ENCODE data around the gene CCR5AS.

CCR5AS gene

DNA sequence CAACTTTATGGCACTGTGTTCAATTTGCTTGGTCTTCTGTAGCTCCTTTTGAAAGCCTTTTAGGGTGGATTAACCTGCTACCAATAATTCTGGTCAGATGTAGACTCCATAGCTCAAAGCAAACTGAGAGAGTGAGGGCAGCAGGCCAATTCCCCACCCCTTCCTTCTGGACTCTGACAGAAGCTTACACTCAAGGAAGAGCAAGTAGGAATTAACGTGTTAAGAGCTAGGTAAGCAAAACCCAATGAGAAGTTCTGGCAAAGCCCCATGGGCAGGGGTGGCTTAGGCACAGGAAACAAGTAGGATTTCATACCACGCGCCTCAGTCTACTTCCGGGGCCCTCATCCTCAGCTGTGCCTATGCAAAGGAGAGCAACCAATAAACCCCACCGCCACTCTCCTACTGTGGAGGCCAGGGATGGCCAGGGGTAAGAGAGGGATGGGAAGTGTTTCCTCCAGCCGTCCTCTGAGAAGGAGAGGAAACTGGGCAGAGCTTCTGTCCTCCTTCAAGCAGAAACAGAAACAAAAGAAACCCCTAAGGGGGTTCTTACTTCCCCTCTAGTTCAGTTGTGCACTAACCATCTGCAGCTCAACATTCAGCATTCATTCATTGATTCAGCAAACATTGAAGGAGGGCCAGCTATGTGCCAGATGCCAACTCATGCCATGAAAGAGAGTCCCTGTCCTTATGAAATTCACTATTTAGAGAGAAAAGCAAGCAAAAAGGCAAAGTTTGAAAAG, 23.5 kb downstream of the CCR5AS start:
- DNase-seq (ENCODE audit: extremely low read depth in 1 of 2, low read depth in 1 of 2) = no peak

DNA sequence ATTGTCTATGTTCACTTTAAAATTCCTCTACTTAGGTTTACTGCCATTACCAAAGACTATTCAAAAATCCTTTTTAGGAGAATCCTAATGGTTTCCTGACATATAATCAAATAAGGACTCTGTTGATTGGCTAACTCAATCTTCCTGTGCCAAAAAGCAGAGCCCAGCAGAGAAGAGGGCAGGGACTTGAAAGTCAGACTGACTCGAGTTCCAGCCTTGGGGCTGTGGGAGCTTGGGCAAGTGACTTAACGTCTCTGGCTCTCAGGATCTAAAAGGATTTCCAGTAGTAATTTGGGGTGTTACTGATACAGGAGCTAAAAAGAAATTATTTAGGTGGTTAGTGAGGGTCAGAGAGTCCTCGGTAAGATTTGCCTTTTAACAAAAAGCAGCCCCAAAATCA, 25.2 kb downstream of the CCR5AS start:
- no peak for DNase-seq (ENCODE audit: extremely low read depth in 1 of 2, low read depth in 1 of 2)

DNA sequence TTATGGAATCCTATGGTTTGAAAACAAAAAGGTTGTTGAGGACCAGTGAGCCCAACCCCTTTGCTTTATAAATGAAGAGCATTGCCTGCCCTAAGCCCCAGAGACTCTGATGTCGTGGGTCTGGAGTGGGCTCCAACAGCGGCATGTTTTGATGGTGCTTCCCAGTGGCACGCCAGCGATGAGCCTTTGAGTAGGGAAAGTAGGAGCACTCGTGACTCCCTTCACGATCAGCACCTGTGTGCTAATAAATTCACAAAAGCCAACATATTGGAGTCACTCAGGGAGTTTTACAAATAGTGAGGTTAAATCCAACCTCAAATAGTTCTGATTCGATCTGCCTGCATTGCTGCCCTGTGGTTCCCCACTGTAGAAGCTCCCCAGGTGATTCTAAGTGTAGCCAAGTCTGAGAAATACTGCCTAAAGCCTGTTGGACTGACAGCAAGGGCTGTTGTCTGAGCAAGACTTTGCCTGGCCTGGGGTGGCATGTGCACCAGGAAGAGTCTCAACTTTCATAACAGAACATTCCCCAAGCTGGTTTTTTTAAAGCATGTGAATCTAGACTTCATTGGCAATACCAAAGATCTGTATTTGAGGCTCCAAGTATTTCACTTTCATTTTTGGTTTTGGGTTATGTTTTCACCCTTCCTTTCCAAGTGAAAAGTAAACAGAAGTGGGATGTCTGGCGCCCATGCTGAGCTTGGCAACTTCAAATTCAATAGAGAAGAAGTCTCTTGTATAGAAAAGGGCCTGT, 26.2 kb downstream of the CCR5AS start:
- DNase-seq (ENCODE audit: extremely low read depth in 1 of 2, low read depth in 1 of 2) = no peak

DNA sequence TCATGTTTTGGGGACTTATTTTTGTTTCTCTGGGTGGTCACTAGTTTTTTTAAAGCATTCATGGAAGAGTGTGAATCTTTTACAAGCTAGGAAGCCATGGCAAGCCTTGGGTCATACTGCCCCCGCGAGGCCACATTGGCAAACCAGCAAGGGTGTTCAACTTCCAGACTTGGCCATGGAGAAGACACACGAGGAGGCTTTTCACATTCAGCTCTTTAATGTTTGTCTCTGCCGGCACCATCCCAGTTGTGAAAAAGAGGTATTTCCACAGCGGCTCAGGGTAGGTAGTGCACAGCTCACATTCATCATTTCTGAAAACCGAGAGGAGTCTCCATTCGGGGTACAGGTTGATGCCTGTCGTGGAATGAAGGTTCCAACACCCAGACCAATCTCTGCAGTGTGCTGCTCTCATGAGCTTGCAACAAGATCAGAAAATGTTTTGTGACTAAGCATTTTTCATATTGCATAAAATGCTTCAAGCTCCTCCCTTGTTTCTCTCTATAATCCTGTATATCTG, 28.4 kb downstream of the CCR5AS start:
- DNase-seq (ENCODE audit: extremely low read depth in 1 of 2, low read depth in 1 of 2) = peak; percentile 47 to 50

DNA sequence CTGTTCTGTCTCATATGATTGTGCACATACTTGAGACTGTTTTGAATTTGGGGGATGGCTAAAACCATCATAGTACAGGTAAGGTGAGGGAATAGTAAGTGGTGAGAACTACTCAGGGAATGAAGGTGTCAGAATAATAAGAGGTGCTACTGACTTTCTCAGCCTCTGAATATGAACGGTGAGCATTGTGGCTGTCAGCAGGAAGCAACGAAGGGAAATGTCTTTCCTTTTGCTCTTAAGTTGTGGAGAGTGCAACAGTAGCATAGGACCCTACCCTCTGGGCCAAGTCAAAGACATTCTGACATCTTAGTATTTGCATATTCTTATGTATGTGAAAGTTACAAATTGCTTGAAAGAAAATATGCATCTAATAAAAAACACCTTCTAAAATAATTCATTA, 31.1 kb downstream of the CCR5AS start:
- DNase-seq (ENCODE audit: extremely low read depth in 1 of 2, low read depth in 1 of 2) = no peak

GRCh38 chr3:46375218-46375617, 31.6 kb downstream of the CCR5AS start:
- no peak for DNase-seq (ENCODE audit: extremely low read depth in 1 of 2, low read depth in 1 of 2)

GRCh38 chr3:46374755-46375154, 32.1 kb downstream of the CCR5AS start:
- no peak for DNase-seq (ENCODE audit: extremely low read depth in 1 of 2, low read depth in 1 of 2)

- no peak for DNase-seq (ENCODE audit: extremely low read depth in 1 of 2, low read depth in 1 of 2)
Measured at GRCh38 chr3:46372492-46373359, 34.1 kb downstream of the CCR5AS start.

- no peak for DNase-seq (ENCODE audit: extremely low read depth in 1 of 2, low read depth in 1 of 2)
Measured at GRCh38 chr3:46371519-46372340, 35.1 kb downstream of the CCR5AS start.

GRCh38 chr3:46370839-46371518, 35.9 kb downstream of the CCR5AS start, which contains the start of gene CCR5:
CCR5 (plus strand) TSS chr3:46370946; CDS start chr3:46372903, 1,957 bp downstream.
- no peak for DNase-seq (ENCODE audit: extremely low read depth in 1 of 2, low read depth in 1 of 2)

- DNase-seq (ENCODE audit: extremely low read depth in 1 of 2, low read depth in 1 of 2) = peak; percentile 26 to 42
Measured at GRCh38 chr3:46369675-46370132, 37.2 kb downstream of the CCR5AS start.

- DNase-seq (ENCODE audit: extremely low read depth in 1 of 2, low read depth in 1 of 2) = no peak
Measured at GRCh38 chr3:46369151-46369550, 37.7 kb downstream of the CCR5AS start.

- DNase-seq (ENCODE audit: extremely low read depth in 1 of 2, low read depth in 1 of 2) = peak; percentile 37 to 42
Measured at GRCh38 chr3:46368569-46368968, 38.3 kb downstream of the CCR5AS start.

- DNase-seq (ENCODE audit: extremely low read depth in 1 of 2, low read depth in 1 of 2) = no peak
Measured at GRCh38 chr3:46367811-46368210, 39.1 kb downstream of the CCR5AS start.

DNA sequence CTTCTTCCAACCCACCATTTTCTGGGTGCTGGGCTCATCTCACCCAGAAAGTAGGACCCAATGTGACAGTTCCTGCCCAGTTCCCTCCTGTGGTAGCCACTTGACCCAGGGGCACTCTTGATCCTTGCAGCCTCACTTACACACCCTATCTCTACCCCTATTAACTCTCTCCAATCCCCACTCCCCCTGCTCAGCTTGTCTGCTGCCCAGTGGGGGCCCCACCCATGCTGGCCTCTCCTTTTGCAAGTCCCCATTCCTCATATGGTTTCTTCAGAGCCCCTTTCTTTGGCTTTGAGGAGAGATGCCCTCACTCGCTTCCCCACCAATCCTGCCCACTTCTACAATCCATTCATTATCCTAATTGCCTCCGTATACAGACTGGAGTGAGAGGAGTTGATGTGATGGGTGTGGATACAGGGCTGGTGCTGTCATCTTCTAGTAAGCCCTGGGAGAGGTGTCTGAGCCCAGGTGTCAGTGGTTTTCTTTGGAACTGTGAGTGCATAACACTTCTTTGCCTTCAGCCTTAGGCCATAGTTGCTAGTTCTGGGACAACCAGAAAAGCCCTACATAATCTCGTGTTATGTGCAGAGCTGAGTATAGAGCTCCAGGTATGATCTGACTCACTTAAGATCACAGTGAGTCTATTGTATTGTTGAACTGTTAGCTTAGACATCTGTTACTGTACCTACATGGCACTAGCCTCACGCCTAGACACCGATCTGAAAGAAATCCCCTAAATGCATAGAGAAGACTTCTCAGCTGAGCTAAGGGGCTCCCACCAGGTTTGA, 40.9 kb downstream of the CCR5AS start:
- no peak for DNase-seq (ENCODE audit: extremely low read depth in 1 of 2, low read depth in 1 of 2)

GRCh38 chr3:46365041-46365440, 41.8 kb downstream of the CCR5AS start:
- DNase-seq (ENCODE audit: extremely low read depth in 1 of 2, low read depth in 1 of 2) = no peak

- DNase-seq (ENCODE audit: extremely low read depth in 1 of 2, low read depth in 1 of 2) = no peak
Measured at GRCh38 chr3:46361408-46362283, 45.2 kb downstream of the CCR5AS start.

DNA sequence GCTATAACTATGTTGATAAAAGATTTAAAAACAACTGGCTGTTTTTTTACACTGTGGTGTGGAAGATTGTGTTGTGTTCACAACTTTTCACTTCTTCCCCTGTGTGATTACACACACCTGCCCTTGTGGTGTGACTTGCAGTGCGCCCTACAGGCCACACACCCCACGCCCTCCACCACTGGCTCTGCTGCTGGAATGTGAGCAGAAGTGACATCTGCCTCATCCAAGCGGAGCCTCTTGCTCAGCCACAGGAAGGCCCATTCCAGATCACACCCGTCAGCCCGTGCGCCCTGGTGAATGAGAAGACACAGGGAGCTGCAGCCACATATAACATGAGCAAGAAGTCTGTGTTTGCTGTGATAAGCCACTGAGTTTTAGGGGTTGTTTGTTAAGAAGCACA, 46.0 kb downstream of the CCR5AS start:
- no peak for DNase-seq (ENCODE audit: extremely low read depth in 1 of 2, low read depth in 1 of 2)
